Measurements from ENCODE around the gene ZNF609. TPM values are rescaled to one million over a fixed set of nuclear protein-coding genes. Genes with fewer than 3 reads are reported as not detected.

The ZNF609 gene
- total and polyA plus RNA-seq, 2 of the 13 experiments (the other 11 are each of a cell fraction or from before 2014, with no cell fraction given) = 8.9 to 9.9 TPM

- TF ChIP-seq E2F5 (CRISPR knock-in tag; conservative IDR thresholded peaks at IDR 0.05) (no peak), ZNF704 (CRISPR knock-in tag; IDR thresholded peaks at IDR 0.05; ENCODE audit: borderline replicate concordance) (no peak; the same call in 1 of the 2 replicates), PLSCR1 (CRISPR knock-in tag; IDR thresholded peaks at IDR 0.05; ENCODE audit: borderline replicate concordance) (no peak), ZNF136 (CRISPR knock-in tag; IDR thresholded peaks at IDR 0.05; ENCODE audit: low read depth) (no peak), MXI1 (IDR thresholded peaks at IDR 0.05; ENCODE audit: borderline replicate concordance, low read depth, low read length) (no peak), NCOR1 (IDR thresholded peaks at IDR 0.05; ENCODE audit: borderline replicate concordance, low read length) (peak; percentile 84), HINFP (CRISPR knock-in tag; IDR thresholded peaks at IDR 0.05; ENCODE audit: low read depth) (no peak), RNF219 (CRISPR knock-in tag; IDR thresholded peaks at IDR 0.05) (peak; percentile 53; the same call in 1 of the 2 replicates), ZBTB39 (CRISPR knock-in tag; IDR thresholded peaks at IDR 0.05) (peak; percentile 73; the same call in 1 of the 2 replicates), MEF2D (CRISPR knock-in tag; IDR thresholded peaks at IDR 0.05) (peak; percentile 56; the same call in 1 of the 2 replicates), MLX (CRISPR knock-in tag; IDR thresholded peaks at IDR 0.05) (no peak), XBP1 (CRISPR knock-in tag; IDR thresholded peaks at IDR 0.05) (no peak), KDM3A (CRISPR knock-in tag; IDR thresholded peaks at IDR 0.05; ENCODE audit: low read depth) (no peak), PRDM10 (CRISPR knock-in tag; IDR thresholded peaks at IDR 0.05; ENCODE audit: low read depth) (no peak)
Observed at GRCh38 chr15:64610257-64610919, 150.0 kb downstream of the ZNF609 start (continued).
